Right lobe of liver (tissue), 6 donors: ENCODE measurements around the gene EPHA2. TPM values are rescaled to one million over a fixed set of nuclear protein-coding genes. Genes with fewer than 3 reads are reported as not detected.
A peak's percentile ranks its signal among the peaks of the same experiment; 100 is the strongest.

ENCODE experiments used
- ATAC-seq, 4 donors: fragments of 200-7000 bp; cut with Tn5 transposase; one replicate each; pipeline ENCODE4 v1.9.1; 2020; ENCODE audit warnings: mild to moderate bottlenecking in 4 of 4, moderate library complexity in 4 of 4
- DNase-seq, 3 donors: peaks; one replicate each; pipeline ENCODE4 v3.0.0-alpha.2; 2020
- H3K27ac ChIP-seq, 3 donors: fragments of 200-600 bp; one replicate each; pipeline ENCODE4 v1.8.0; 2022
- H3K27me3 ChIP-seq, 2 donors: fragments of 200-600 bp; one replicate each; pipeline ENCODE4 v1.8.0; 2022
- H3K36me3 ChIP-seq, 4 donors: fragments of 200-600 bp; sonication (generic) in 1 of 4; one replicate each; pipeline versions ENCODE4 v1.5.1 to v1.8.0; 2017 to 2022; ENCODE audit warnings: control low read depth in 1 of 4
- H3K4me1 ChIP-seq, 4 donors: fragments of 200-600 bp; sonication (generic) in 1 of 4; one replicate each; pipeline versions ENCODE4 v1.5.1 to v1.8.0; 2017 to 2022; ENCODE audit warnings: control low read depth in 1 of 4
- H3K4me3 ChIP-seq, 3 donors: fragments of 200-600 bp; one replicate each; pipeline ENCODE4 v1.8.0; 2022
- H3K9me3 ChIP-seq, 4 donors: fragments of 200-600 bp; sonication (generic) in 1 of 4; one replicate each; pipeline versions ENCODE4 v1.5.1 to v1.8.0; 2017 to 2022; ENCODE audit warnings: control low read depth in 1 of 4
- POLR2A ChIP-seq: fragments of 450-650 bp; IDR thresholded peaks from one replicate; pipeline ENCODE4 v1.6.1; 2017; ENCODE audit warnings: antibody characterized with exemption, mild to moderate bottlenecking
- WGBS: methylation state at CpG from one replicate; pipeline ENCODE4 v1.1.6; 2018; ENCODE audit warnings: low coverage, low lambda C conversion rate; ENCODE audit not compliant: insufficient coverage; ENCODE audit errors: missing lambda C conversion rate; 5-methylcytosine and 5-hydroxymethylcytosine counted together
- intact Hi-C, 2 donors: fragments of 100-400 bp; cut with DNase I; formaldehyde crosslinking; loops; one replicate each; pipeline versions ENCODE4 v1.11.2 to v1.14.1; 2022
- total RNA-seq, 6 experiments: library from RNA; depleted of rRNA in 2 of 6; stranded (reverse); fragments of >200 nt in 2 of 6; fragmentation: NEBNext Ultra II Directional in 3 of 6; extraction: Animal tissue kit (Norgen Biotek cat#: 25700) in 3 of 6; gene quantifications; one replicate each; pipeline versions ENCODE4 v1.1.0 to v1.2.4, GENCODE V29; 2016 to 2023
- TF ChIP-seq, protein P1 (sequence below), 4 donors: fragments of 200-600 bp in 3 of 4; fragments of 450-650 bp in 1 of 4; IDR thresholded peaks; one replicate each; pipeline versions ENCODE4 v1.5.1 to v1.8.0; 2016 to 2022; ENCODE audit warnings: antibody characterized with exemption in 4 of 4, mild to moderate bottlenecking in 2 of 4
- donor health status: DM: no; HTN: yes; CAD: no.
- donor health status: DM: no; HTN: no; CAD: no.
- donor health status: DM: no; HTN: no; CAD: no.
- donor health status: DM: no; HTN: yes; CAD: no.
- donor health status: DM: no; HTN: yes; CAD: no.

EPHA2 gene
- total RNA-seq, 6 experiments from 2014 or later: 6.0 to 14.7 (median 10.8) TPM

DNA sequence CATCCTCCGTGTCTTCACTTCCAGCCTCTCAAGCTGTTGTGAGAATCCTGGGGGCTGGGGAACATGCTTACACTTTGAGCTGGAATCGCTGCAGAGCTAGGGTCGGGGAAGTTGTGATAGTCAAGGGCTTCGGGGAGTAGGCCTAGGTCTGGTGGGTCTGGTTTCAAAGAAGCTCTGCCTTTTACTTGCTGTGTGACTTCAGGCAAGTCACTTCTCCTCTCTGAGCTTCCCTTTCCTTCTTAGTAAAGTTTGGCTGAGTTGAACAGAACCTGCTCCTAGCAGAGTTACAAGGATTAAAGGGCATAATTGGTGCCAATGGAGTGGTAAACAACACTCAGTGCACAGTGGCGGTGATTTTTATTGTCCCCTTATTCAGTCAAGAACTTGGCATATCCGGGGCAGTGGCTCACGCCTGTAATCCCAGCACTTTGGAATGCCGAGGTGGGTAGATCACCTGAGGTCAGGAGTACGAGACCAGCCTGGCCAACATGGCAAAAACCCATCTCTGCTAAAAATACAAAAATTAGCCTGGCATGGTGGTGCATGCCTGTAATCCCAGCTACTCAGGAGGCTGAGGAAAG lies 30.9 kb upstream of the EPHA2 start:
- H3K36me3 ChIP-seq: no peaks in the 10 kb centered on the region
- H3K4me3 ChIP-seq: no peak overlapping the region
- intact Hi-C loops: loop anchor here (2.0 to 5.0 kb wide), 2 partner anchors 104 kb away; no protein-coding TSS in a partner anchor
- DNase-seq (no peak), ATAC-seq (no peak)
- H3K27me3 ChIP-seq: no peaks in the 10 kb centered on the region
- WGBS: 38% methylated on average over 4 of the region's 9 CpGs
- TF ChIP-seq, protein P1, sequence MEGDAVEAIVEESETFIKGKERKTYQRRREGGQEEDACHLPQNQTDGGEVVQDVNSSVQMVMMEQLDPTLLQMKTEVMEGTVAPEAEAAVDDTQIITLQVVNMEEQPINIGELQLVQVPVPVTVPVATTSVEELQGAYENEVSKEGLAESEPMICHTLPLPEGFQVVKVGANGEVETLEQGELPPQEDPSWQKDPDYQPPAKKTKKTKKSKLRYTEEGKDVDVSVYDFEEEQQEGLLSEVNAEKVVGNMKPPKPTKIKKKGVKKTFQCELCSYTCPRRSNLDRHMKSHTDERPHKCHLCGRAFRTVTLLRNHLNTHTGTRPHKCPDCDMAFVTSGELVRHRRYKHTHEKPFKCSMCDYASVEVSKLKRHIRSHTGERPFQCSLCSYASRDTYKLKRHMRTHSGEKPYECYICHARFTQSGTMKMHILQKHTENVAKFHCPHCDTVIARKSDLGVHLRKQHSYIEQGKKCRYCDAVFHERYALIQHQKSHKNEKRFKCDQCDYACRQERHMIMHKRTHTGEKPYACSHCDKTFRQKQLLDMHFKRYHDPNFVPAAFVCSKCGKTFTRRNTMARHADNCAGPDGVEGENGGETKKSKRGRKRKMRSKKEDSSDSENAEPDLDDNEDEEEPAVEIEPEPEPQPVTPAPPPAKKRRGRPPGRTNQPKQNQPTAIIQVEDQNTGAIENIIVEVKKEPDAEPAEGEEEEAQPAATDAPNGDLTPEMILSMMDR (IDR thresholded peaks at IDR 0.05): no peak
- TF ChIP-seq POLR2A: no peak
- H3K27ac ChIP-seq: peak overlapping the region in 1 of 3 donors; percentile 43
- no peaks in the 10 kb centered on the region for H3K9me3 ChIP-seq
- peaks cover 0 to 69% (median 12%) of the 10 kb centered on the region in 4 donors for H3K4me1 ChIP-seq

DNA sequence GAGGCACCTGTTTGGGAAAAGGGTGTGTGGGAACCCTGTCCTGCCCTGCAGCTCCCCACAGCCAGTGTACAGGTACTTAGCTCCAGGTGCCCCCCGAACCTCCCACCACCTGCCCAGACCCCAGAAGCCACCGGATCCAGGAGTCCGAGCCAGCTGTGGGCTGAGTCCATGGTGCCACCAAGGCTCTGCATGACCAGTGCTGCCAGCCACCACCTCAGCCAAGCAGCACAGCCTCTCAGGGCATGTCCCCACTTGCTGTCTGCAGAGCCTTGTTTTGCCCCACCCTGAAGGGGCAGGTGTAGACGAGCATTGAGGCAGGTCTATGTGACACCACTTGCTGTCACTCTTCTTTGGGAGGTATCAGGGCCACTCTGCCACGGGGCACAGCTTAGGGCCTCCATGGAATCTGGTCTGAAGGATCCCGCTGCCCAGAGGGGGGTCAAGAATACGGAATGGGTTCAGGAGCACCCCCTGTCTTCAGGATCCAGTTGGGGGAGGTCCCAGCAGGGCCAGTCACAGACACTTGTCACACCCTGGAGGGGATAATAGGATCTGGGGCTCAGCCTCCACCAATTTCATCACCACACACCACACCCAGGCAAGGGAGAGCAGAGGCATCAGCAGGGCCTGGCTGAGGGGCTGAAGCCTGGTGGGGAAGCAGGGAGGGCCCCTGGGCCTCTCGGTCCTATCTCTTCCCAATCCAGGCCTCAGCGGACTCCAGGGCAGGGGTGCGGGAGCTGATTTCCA lies 28.9 kb upstream of the EPHA2 start:
- peaks cover 0 to 73% (median 21%) of the 10 kb centered on the region in 4 donors for H3K4me1 ChIP-seq
- DNase-seq (no peak), ATAC-seq (peak; percentile 3 to 32 (median 8))
- intact Hi-C loops: loop anchor here in 1 of 2 donors (5.0 kb wide), 2 partner anchors 42 to 102 kb away; no protein-coding TSS in a partner anchor
- H3K36me3 ChIP-seq: no peaks in the 10 kb centered on the region
- H3K27ac ChIP-seq: peak overlapping the region; percentile 10 to 95 (median 16)
- H3K27me3 ChIP-seq: no peaks in the 10 kb centered on the region
- no peaks in the 10 kb centered on the region for H3K9me3 ChIP-seq
- no peak overlapping the region for H3K4me3 ChIP-seq
- TF ChIP-seq, protein P1 (IDR thresholded peaks at IDR 0.05): no peak
- TF ChIP-seq POLR2A: peak; percentile 3
- 84% methylated on average over 5 of the region's 10 CpGs for WGBS

DNA sequence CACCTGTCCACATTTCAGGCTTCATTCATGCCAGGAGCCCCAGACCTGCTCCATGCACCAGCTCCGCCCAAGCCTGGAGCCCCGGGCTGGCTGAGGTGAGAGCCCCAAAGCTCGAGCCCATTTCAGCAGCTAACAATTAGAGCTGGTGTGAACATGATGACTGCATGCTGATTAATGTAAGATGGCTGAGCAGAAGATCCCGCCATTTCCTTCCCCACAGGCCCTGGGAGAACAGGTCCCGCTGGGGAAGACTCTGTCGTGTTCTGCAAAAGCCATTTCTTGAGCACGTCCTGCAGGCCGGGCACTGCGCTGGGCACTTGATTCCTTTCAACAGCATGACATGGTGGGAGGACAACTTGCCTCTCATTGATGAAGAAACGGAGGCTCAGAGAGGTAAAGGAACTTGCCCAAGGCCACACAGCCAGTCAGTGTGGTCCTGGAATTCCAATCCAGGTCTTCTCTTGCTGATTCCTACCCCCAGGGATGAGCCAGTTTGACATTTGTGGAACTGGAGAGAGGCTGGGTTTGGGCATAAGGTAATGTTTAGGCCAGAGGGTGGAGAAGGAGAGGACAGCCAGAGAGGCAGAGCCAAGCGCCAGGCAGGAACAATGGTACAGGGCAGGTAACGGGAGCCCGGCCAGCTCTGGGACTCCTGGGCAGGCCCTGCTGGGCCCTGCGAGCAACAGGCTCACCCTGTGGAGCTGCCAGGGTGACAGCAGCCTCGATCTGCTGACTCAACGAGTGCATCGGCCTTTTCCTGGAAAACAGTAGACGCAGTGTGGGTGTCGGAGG lies 28.1 kb upstream of the EPHA2 start:
- no peaks in the 10 kb centered on the region for H3K27me3 ChIP-seq
- peaks cover 0 to 70% (median 25%) of the 10 kb centered on the region in 4 donors for H3K4me1 ChIP-seq
- DNase-seq: peak; percentile 87 to 97 (median 93)
- ATAC-seq: peak; percentile 68 to 75 (median 73)
- H3K9me3 ChIP-seq: no peaks in the 10 kb centered on the region
- intact Hi-C loops: loop anchor here in 1 of 2 donors (5.0 kb wide), 1 partner anchor 42 kb away; no protein-coding TSS in a partner anchor
- no peak overlapping the region for H3K4me3 ChIP-seq
- no peaks in the 10 kb centered on the region for H3K36me3 ChIP-seq
- H3K27ac ChIP-seq: peak overlapping the region in 2 of 3 donors; percentile 18 to 95
- peak; percentile 11 for TF ChIP-seq POLR2A
- TF ChIP-seq, protein P1 (IDR thresholded peaks at IDR 0.05): no peak
- whole genome bisulfite sequencing: 23% methylated on average over 7 of the region's 19 CpGs

DNA sequence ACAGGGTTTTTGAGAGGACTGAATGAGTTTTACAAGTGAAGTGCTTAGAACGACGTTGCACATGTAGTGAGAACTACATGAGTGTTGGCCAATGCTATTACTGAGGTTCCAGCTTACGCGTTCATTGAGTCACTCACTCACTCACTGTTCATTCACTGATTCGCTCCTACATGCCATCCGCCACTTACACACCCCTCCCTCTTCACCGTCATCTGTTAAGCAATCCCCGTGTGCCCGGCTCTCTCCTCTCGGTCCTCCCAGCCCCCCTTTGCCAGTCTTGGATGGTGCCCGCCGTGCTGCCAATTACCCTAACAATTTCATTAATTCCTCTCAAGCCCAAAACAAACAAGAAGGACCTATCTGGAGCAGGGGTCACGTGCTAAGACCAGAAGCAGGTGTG lies 27.3 kb upstream of the EPHA2 start:
- WGBS: 27% methylated on average over 10 of the region's 13 CpGs
- H3K4me3 ChIP-seq: no peak overlapping the region
- DNase-seq (peak in 2 of 3 donors; percentile 75 to 88), ATAC-seq (peak; percentile 4 to 36 (median 23))
- intact Hi-C loops: loop anchor here in 1 of 2 donors (5.0 kb wide), 1 partner anchor 41 kb away; no protein-coding TSS in a partner anchor
- no peaks in the 10 kb centered on the region for H3K36me3 ChIP-seq
- peak; percentile 47 for TF ChIP-seq POLR2A
- TF ChIP-seq, protein P1 (IDR thresholded peaks at IDR 0.05): no peak
- no peaks in the 10 kb centered on the region for H3K27me3 ChIP-seq
- no peaks in the 10 kb centered on the region for H3K9me3 ChIP-seq
- peak overlapping the region in 2 of 3 donors; percentile 79 to 95 for H3K27ac ChIP-seq
- H3K4me1 ChIP-seq: peaks cover 0 to 72% (median 29%) of the 10 kb centered on the region in 4 donors
